T-helper 17 cell (primary cell): ENCODE measurements around the gene PCNX4. TPM values are rescaled to one million over a fixed set of nuclear protein-coding genes. Genes with fewer than 3 reads are reported as not detected.
"Not testable (repeated sequence)": the region's sequence is repeated elsewhere in the genome, so short reads cannot be mapped to it uniquely, and the experiment has no call there.

Experiments used
- ATAC-seq: fragments of 150-1000 bp; cut with Tn5 transposase; 2 replicates; pipeline ENCODE4 v1.10.0; 2021; ENCODE audit warnings: mild to moderate bottlenecking, moderate library complexity
- DNase-seq, 3 donors: peaks; one replicate each; pipeline versions ENCODE4 v3.0.0 to v3.0.0-alpha.2; 2020 to 2021
- H3K9me3 ChIP-seq: one replicate; pipeline ENCODE4 v1.7.0; 2013; ENCODE audit warnings: low read length, mild to moderate bottlenecking; ENCODE audit not compliant: control insufficient read depth, poor library complexity, severe bottlenecking
- H3K27ac Mint-ChIP-seq: one replicate; pipeline ENCODE4 v1.8.0; 2022; ENCODE audit warnings: mild to moderate bottlenecking, moderate library complexity, mixed read lengths
- H3K27me3 Mint-ChIP-seq: one replicate; pipeline ENCODE4 v1.8.0; 2022; ENCODE audit warnings: mixed read lengths
- H3K36me3 Mint-ChIP-seq: one replicate; pipeline ENCODE4 v1.8.0; 2022; ENCODE audit warnings: low read depth, mixed read lengths
- H3K4me1 Mint-ChIP-seq: one replicate; pipeline ENCODE4 v1.8.0; 2022; ENCODE audit warnings: mild to moderate bottlenecking, mixed read lengths
- H3K4me3 Mint-ChIP-seq: one replicate; pipeline ENCODE4 v1.8.0; 2022; ENCODE audit warnings: mild to moderate bottlenecking, moderate library complexity, mixed read lengths
- total RNA-seq, 4 donors: library from RNA in 2 of 4; stranded (reverse) in 2 of 4; gene quantifications; one replicate each; pipeline ENCODE4 v1.2.3 and lab custom pipeline; 2022 to 2026

The PCNX4 gene
- total RNA-seq (10 to 100 TPM; 27.7 to 35.3 TPM), total RNA-seq (lab: John Stamatoyannopoulos, UW) (46.3 to 71.8 reads per million in 2 donors)

- H3K36me3 Mint-ChIP-seq: peaks cover 2% of the 10 kb centered on the region
- ATAC-seq (peak; percentile 92), DNase-seq (peak; percentile 82 to 89 (median 86))
- no peaks in the 10 kb centered on the region for H3K27me3 Mint-ChIP-seq
- peak within 1 kb of the TSS; percentile 97 for H3K4me3 Mint-ChIP-seq
- H3K27ac Mint-ChIP-seq: peak within 1 kb of the TSS; percentile 98
- H3K9me3 ChIP-seq: no peaks in the 10 kb centered on the region
- peaks cover 40% of the 10 kb centered on the region for H3K4me1 Mint-ChIP-seq
These were observed at the start of gene PCNX4 for GRCh38 chr14:60091550-60092525. Gene PCNX4 (plus strand): TSS chr14:60091923. CDS start chr14:60107639, 15,716 bp downstream.

- not testable (repeated sequence) for DNase-seq, H3K27ac Mint-ChIP-seq, H3K36me3 Mint-ChIP-seq, ATAC-seq, H3K4me1 Mint-ChIP-seq, H3K9me3 ChIP-seq, H3K4me3 Mint-ChIP-seq
- peaks cover 10% of the 10 kb centered on the region for H3K27me3 Mint-ChIP-seq
These were observed 43.7 kb upstream of the PCNX4 start for GRCh38 chr14:60047976-60048375.

- H3K4me1 Mint-ChIP-seq: peaks cover 10% of the 10 kb centered on the region
- no peaks in the 10 kb centered on the region for H3K9me3 ChIP-seq
- peaks cover 8% of the 10 kb centered on the region for H3K27me3 Mint-ChIP-seq
- H3K4me3 Mint-ChIP-seq: peak overlapping the region; percentile 70
- ATAC-seq: peak; percentile 94
- DNase-seq: no peak
- H3K27ac Mint-ChIP-seq: peak overlapping the region; percentile 66
- H3K36me3 Mint-ChIP-seq: no peaks in the 10 kb centered on the region
These were observed 40.0 kb upstream of the PCNX4 start for GRCh38 chr14:60051721-60052221.

DNA sequence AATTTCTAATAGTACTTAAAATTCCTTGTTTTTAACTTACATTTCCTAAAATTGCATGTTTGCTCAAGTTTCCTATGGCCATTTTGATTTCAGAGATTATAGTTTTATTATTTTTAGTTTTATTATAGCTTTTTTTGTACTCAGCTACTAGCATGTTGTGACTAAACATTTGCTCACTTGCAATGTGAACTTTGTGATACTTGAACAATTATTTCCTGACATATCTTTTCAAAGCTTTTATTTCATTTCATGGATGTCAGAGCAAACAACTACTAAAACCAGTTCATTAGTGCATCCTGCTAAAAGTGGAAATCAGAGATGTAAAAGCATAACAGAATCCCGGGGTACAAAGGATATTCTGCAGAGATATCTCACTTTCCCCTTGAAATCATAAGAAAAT, 33.6 kb upstream of the PCNX4 start:
- DNase-seq (no peak), ATAC-seq (no peak)
- no peak overlapping the region for H3K27ac Mint-ChIP-seq
- H3K27me3 Mint-ChIP-seq: peaks cover 7% of the 10 kb centered on the region
- no peak overlapping the region for H3K4me3 Mint-ChIP-seq
- no peaks in the 10 kb centered on the region for H3K4me1 Mint-ChIP-seq
- no peaks in the 10 kb centered on the region for H3K36me3 Mint-ChIP-seq
- no peaks in the 10 kb centered on the region for H3K9me3 ChIP-seq

GRCh38 chr14:60061371-60061770, 30.4 kb upstream of the PCNX4 start:
- Mint-ChIP-seq H3K4me3 (no peak overlapping the region), H3K27me3 (peaks cover 7% of the 10 kb centered on the region), H3K36me3 (no peaks in the 10 kb centered on the region), H3K4me1 (no peaks in the 10 kb centered on the region), H3K27ac (no peak overlapping the region)
- H3K9me3 ChIP-seq: no peaks in the 10 kb centered on the region
- DNase-seq (no peak), ATAC-seq (no peak)

DNA sequence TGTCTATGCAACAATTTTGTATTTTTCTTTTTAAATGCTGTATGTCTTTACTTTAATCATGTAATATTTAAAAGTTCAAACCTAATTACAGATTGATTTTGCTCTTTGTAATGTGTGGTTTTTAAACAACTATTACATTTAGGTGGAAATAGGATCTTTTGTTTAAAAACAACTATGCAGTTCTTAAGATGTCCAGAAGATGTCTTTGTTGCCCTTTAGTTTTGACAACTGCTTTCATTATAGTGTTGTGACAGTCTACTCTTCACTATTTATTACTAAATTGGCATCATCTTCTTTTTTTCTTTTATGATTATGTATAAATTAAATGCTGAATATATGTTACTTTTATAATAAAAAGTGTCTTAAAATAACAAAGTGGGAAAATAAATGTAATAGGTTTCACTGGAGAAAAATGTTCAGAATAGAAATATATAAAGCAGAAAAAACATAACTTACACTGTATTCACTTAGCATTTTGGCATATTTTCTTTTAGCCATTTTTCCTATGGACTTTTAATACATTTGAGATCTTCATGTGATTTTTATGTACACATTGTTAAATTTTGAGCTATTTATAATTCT, 27.1 kb upstream of the PCNX4 start:
- peaks cover 7% of the 10 kb centered on the region for H3K27me3 Mint-ChIP-seq
- ATAC-seq (peak; percentile 50), DNase-seq (no peak)
- no peaks in the 10 kb centered on the region for H3K4me1 Mint-ChIP-seq
- no peaks in the 10 kb centered on the region for H3K9me3 ChIP-seq
- no peak overlapping the region for H3K27ac Mint-ChIP-seq
- no peak overlapping the region for H3K4me3 Mint-ChIP-seq
- H3K36me3 Mint-ChIP-seq: no peaks in the 10 kb centered on the region

GRCh38 chr14:60067882-60068281, 23.8 kb upstream of the PCNX4 start:
- Mint-ChIP-seq H3K27me3 (peaks cover under 1% of the 10 kb centered on the region), H3K4me1 (no peaks in the 10 kb centered on the region), H3K27ac (no peak overlapping the region), H3K4me3 (no peak overlapping the region), H3K36me3 (no peaks in the 10 kb centered on the region)
- H3K9me3 ChIP-seq: no peaks in the 10 kb centered on the region
- ATAC-seq (no peak), DNase-seq (no peak)

DNA sequence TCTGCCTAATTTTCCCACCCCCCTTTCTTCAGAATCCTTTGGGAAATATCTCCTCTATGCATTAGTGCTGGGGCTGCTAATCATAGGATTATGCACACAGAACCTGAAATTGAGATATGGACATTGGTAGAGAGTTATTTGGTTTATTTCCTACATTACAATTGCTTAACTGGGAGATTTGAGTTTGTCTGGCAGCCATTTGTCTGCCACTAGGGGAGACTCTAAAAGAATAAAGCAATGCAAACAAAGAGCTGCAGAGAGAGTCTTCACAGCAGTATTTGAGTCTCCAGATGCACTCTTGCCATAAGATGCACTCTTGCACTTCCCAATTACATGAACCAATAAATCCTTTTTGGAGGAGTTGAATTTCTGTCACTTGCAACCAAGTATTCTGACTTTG, 12.0 kb upstream of the PCNX4 start:
- no peaks in the 10 kb centered on the region for H3K4me1 Mint-ChIP-seq
- no peak overlapping the region for H3K4me3 Mint-ChIP-seq
- no peak overlapping the region for H3K27ac Mint-ChIP-seq
- H3K27me3 Mint-ChIP-seq: no peaks in the 10 kb centered on the region
- no peak for DNase-seq
- no peaks in the 10 kb centered on the region for H3K9me3 ChIP-seq
- ATAC-seq: no peak
- H3K36me3 Mint-ChIP-seq: no peaks in the 10 kb centered on the region

- Mint-ChIP-seq H3K4me3 (no peak overlapping the region), H3K36me3 (no peaks in the 10 kb centered on the region), H3K27ac (no peak overlapping the region), H3K27me3 (no peaks in the 10 kb centered on the region), H3K4me1 (peaks cover 2% of the 10 kb centered on the region)
- ATAC-seq (no peak), DNase-seq (no peak)
- H3K9me3 ChIP-seq: no peaks in the 10 kb centered on the region
These were observed 6.6 kb upstream of the PCNX4 start for GRCh38 chr14:60085085-60085484.

GRCh38 chr14:60085693-60086092, 6.0 kb upstream of the PCNX4 start:
- no peaks in the 10 kb centered on the region for H3K27me3 Mint-ChIP-seq
- H3K9me3 ChIP-seq: no peaks in the 10 kb centered on the region
- no peak for ATAC-seq
- no peaks in the 10 kb centered on the region for H3K36me3 Mint-ChIP-seq
- H3K27ac Mint-ChIP-seq: no peak overlapping the region
- H3K4me1 Mint-ChIP-seq: peaks cover 5% of the 10 kb centered on the region
- H3K4me3 Mint-ChIP-seq: no peak overlapping the region
- no peak for DNase-seq

GRCh38 chr14:60087668-60088067, 4.1 kb upstream of the PCNX4 start:
- ATAC-seq: no peak
- no peak for DNase-seq
- no peaks in the 10 kb centered on the region for H3K9me3 ChIP-seq
- no peaks in the 10 kb centered on the region for H3K36me3 Mint-ChIP-seq
- no peak overlapping the region for H3K27ac Mint-ChIP-seq
- H3K4me1 Mint-ChIP-seq: peaks cover 10% of the 10 kb centered on the region
- no peaks in the 10 kb centered on the region for H3K27me3 Mint-ChIP-seq
- no peak overlapping the region for H3K4me3 Mint-ChIP-seq

DNA sequence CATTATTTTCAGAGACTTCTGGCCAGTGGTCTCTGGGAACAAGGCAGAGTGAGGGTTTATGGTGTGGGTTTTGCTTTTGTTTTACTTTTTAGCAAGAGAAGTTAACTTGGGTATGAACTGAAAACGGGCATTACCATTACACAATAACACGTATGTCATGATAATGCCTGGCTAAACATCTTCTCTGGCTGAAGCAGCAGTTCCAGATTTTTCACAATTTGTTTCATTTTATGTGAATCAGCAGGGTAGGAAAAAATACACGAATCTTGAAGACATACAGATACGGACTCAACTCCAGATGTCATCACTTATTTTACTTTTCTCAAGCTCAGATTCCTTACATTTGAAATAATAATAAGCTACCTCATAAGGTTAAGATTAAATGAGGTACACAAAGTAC, 2.5 kb upstream of the PCNX4 start:
- no peaks in the 10 kb centered on the region for H3K27me3 Mint-ChIP-seq
- no peak overlapping the region for H3K4me3 Mint-ChIP-seq
- no peak overlapping the region for H3K27ac Mint-ChIP-seq
- ATAC-seq (no peak), DNase-seq (no peak)
- no peaks in the 10 kb centered on the region for H3K9me3 ChIP-seq
- H3K4me1 Mint-ChIP-seq: peaks cover 25% of the 10 kb centered on the region
- H3K36me3 Mint-ChIP-seq: no peaks in the 10 kb centered on the region

GRCh38 chr14:60090864-60091519, 731 bp upstream of the PCNX4 start:
- DNase-seq (no peak), ATAC-seq (no peak)
- Mint-ChIP-seq H3K27me3 (no peaks in the 10 kb centered on the region), H3K36me3 (peaks cover 2% of the 10 kb centered on the region), H3K4me3 (peak overlapping the region; percentile 97), H3K4me1 (peaks cover 40% of the 10 kb centered on the region), H3K27ac (peak overlapping the region; percentile 98)
- H3K9me3 ChIP-seq: no peaks in the 10 kb centered on the region
